WTC11 (cell line): ENCODE measurements around the gene SYCN. TPM values are rescaled to one million over a fixed set of nuclear protein-coding genes. Genes with fewer than 3 reads are reported as not detected.

ENCODE experiments used
- ATAC-seq: fragments of 200-7000 bp; cut with Tn5 transposase; 2 replicates; pipeline ENCODE4 v1.10.0; 2021; ENCODE audit warnings: mild to moderate bottlenecking, moderate library complexity
- CTCF ChIA-PET: fragments of 300-600 bp; sonication (Branson Sonifier 250); formaldehyde crosslinking; loops from one replicate; lab custom pipeline; 2021; ENCODE audit warnings: antibody characterized with exemption; lab: Charles Lee
- POLR2A ChIA-PET: fragments of 350-600 bp; sonication (Branson Sonifier 250); formaldehyde crosslinking; loops from one replicate; lab custom pipeline; 2021; ENCODE audit warnings: antibody characterized with exemption; lab: Charles Lee
- DNase-seq: peaks from one replicate; pipeline ENCODE4 v3.0.0; 2021; ENCODE audit warnings: low spot score
- H3K27ac Mint-ChIP-seq: 2 replicates; pipeline ENCODE4 v1.8.0; 2021; ENCODE audit warnings: mixed read lengths
- H3K27me3 Mint-ChIP-seq: 2 replicates; pipeline ENCODE4 v1.8.0; 2021; ENCODE audit warnings: low read depth, mild to moderate bottlenecking, moderate library complexity, mixed read lengths
- H3K36me3 Mint-ChIP-seq: 2 replicates; pipeline ENCODE4 v1.8.0; 2021; ENCODE audit warnings: mixed read lengths
- H3K4me1 Mint-ChIP-seq: 2 replicates; pipeline ENCODE4 v1.8.0; 2022; ENCODE audit warnings: mixed read lengths
- H3K4me3 Mint-ChIP-seq: 2 replicates; pipeline ENCODE4 v1.8.0; 2021; ENCODE audit warnings: mild to moderate bottlenecking, moderate library complexity, mixed read lengths
- H3K9me3 Mint-ChIP-seq: 2 replicates; pipeline ENCODE4 v1.8.0; 2021; ENCODE audit warnings: mixed read lengths
- AR ChIP-seq: fragments of 250-450 bp; sonication (Bioruptor Pico); IDR thresholded peaks from 2 replicates; pipeline ENCODE4 v1.9.0; 2021; ENCODE audit warnings: mild to moderate bottlenecking
- ARID4B ChIP-seq: sonication (generic); formaldehyde crosslinking; IDR thresholded peaks from 2 replicates; pipeline ENCODE4 v1.8.0; 2023; ENCODE audit warnings: missing genetic modification reagents, mild to moderate bottlenecking, borderline replicate concordance
- CREM ChIP-seq: sonication (generic); formaldehyde crosslinking; IDR thresholded peaks from 2 replicates; pipeline ENCODE4 v1.8.1; 2022; ENCODE audit warnings: mild to moderate bottlenecking, missing genetic modification reagents, moderate library complexity
- CTCF ChIP-seq: fragments of 200-600 bp; IDR thresholded peaks from 2 replicates; pipeline ENCODE4 v1.8.0; 2022; ENCODE audit warnings: antibody characterized with exemption
- ELF4 ChIP-seq: sonication (generic); formaldehyde crosslinking; IDR thresholded peaks from 2 replicates; pipeline ENCODE4 v1.8.1; 2022; ENCODE audit warnings: low read depth, mild to moderate bottlenecking, moderate library complexity, missing genetic modification reagents
- FOXJ3 ChIP-seq: sonication (generic); formaldehyde crosslinking; IDR thresholded peaks from 2 replicates; pipeline ENCODE4 v1.9.0; 2021; ENCODE audit warnings: missing genetic modification reagents, mild to moderate bottlenecking, borderline replicate concordance
- FOXK1 ChIP-seq: sonication (generic); formaldehyde crosslinking; IDR thresholded peaks from 2 replicates; pipeline ENCODE4 v1.8.0; 2022; ENCODE audit warnings: mild to moderate bottlenecking, moderate library complexity, missing genetic modification reagents
- FOXP4 ChIP-seq: sonication (generic); formaldehyde crosslinking; IDR thresholded peaks from 2 replicates; pipeline ENCODE4 v1.8.0; 2022; ENCODE audit warnings: mild to moderate bottlenecking, missing genetic modification reagents
- GTF2I ChIP-seq: fragments of 250-450 bp; sonication (Bioruptor Pico); conservative IDR thresholded peaks from 2 replicates; pipeline ENCODE4 v1.4.0; 2021; ENCODE audit warnings: mild to moderate bottlenecking
- JUN ChIP-seq: sonication (generic); formaldehyde crosslinking; IDR thresholded peaks from 2 replicates; pipeline ENCODE4 v1.8.0; 2023; ENCODE audit warnings: mild to moderate bottlenecking, missing genetic modification reagents
- NR1H2 ChIP-seq: sonication (generic); formaldehyde crosslinking; IDR thresholded peaks from 2 replicates; pipeline ENCODE4 v1.9.0; 2021; ENCODE audit warnings: mild to moderate bottlenecking, moderate library complexity, missing genetic modification reagents
- TEAD4 ChIP-seq: sonication (generic); formaldehyde crosslinking; IDR thresholded peaks from 2 replicates; pipeline ENCODE4 v1.8.0; 2022; ENCODE audit warnings: mild to moderate bottlenecking, missing genetic modification reagents
- USF2 ChIP-seq: sonication (generic); formaldehyde crosslinking; IDR thresholded peaks from 2 replicates; pipeline ENCODE4 v1.8.1; 2023; ENCODE audit warnings: mild to moderate bottlenecking, missing genetic modification reagents, moderate library complexity
- ZBTB43 ChIP-seq: sonication (generic); formaldehyde crosslinking; IDR thresholded peaks from 2 replicates; pipeline ENCODE4 v1.8.1; 2023; ENCODE audit warnings: mild to moderate bottlenecking, missing genetic modification reagents
- ZNF219 ChIP-seq: sonication (generic); formaldehyde crosslinking; IDR thresholded peaks from 2 replicates; pipeline ENCODE4 v1.8.0; 2023; ENCODE audit warnings: missing genetic modification reagents, mild to moderate bottlenecking, borderline replicate concordance
- ZNF317 ChIP-seq: sonication (generic); formaldehyde crosslinking; IDR thresholded peaks from 2 replicates; pipeline ENCODE4 v1.8.1; 2023; ENCODE audit warnings: low read depth, mild to moderate bottlenecking, moderate library complexity, missing genetic modification reagents, borderline replicate concordance
- ZNF416 ChIP-seq: fragments of 250-450 bp; sonication (Bioruptor Pico); IDR thresholded peaks from 2 replicates; pipeline ENCODE4 v1.9.0; 2021; ENCODE audit warnings: mild to moderate bottlenecking, inconsistent platforms
- ZSCAN18 ChIP-seq: fragments of 250-450 bp; sonication (Bioruptor Pico); IDR thresholded peaks from 2 replicates; pipeline ENCODE4 v2.1.2; 2022; ENCODE audit warnings: mild to moderate bottlenecking, moderate library complexity
- total RNA-seq: library from RNA; stranded (reverse); gene quantifications from 3 replicates; pipeline ENCODE4 v1.2.3, GENCODE V29; 2021

Gene SYCN
- total RNA-seq, 1 experiment from 2014 or later: 0.77 TPM

GRCh38 chr19:39170386-39171231 is 33.5 kb downstream of the SYCN start:
- ATAC-seq: no peak
- TF ChIP-seq JUN (CRISPR knock-in tag) (no peak), USF2 (CRISPR knock-in tag) (no peak), ARID4B (CRISPR knock-in tag) (no peak), ELF4 (CRISPR knock-in tag) (no peak), AR (CRISPR knock-in tag) (no peak), ZNF317 (no peak), TEAD4 (CRISPR knock-in tag) (no peak), CREM (CRISPR knock-in tag) (no peak), NR1H2 (CRISPR knock-in tag) (no peak)
- TF ChIP-seq, all 79 proteins: peak for 0
- Mint-ChIP-seq H3K4me3 (no peak overlapping the region), H3K27ac (0 out of 2 replicates have a peak overlapping the region, but pooled peaks have one; percentile 36), H3K27me3 (no peaks in the 10 kb centered on the region), H3K4me1 (peaks cover 17% of the 10 kb centered on the region), H3K9me3 (no peaks in the 10 kb centered on the region), H3K36me3 (no peaks in the 10 kb centered on the region)
- DNase-seq: no peak
- CTCF ChIA-PET: interaction anchor here (0.7 kb wide), 1 partner anchor 25 kb away, joined by 3 read pairs; no protein-coding TSS in a partner anchor
- POLR2A ChIA-PET: no interaction called here

- POLR2A ChIA-PET: no interaction called here
- H3K4me1 Mint-ChIP-seq: peaks cover 17% of the 10 kb centered on the region
- DNase-seq (no peak), ATAC-seq (no peak)
- no peak overlapping the region for H3K4me3 Mint-ChIP-seq
- H3K9me3 Mint-ChIP-seq: no peaks in the 10 kb centered on the region
- peak overlapping the region; percentile 83 for H3K27ac Mint-ChIP-seq
- H3K36me3 Mint-ChIP-seq: no peaks in the 10 kb centered on the region
- no peaks in the 10 kb centered on the region for H3K27me3 Mint-ChIP-seq
- CTCF ChIA-PET: interaction anchor here (0.8 kb wide), 1 partner anchor 239 kb away, joined by 3 read pairs; the partner anchor contains the start of genes MRPS12 and SARS2
- TF ChIP-seq FOXK1 (CRISPR knock-in tag) (no peak), ZBTB43 (CRISPR knock-in tag) (no peak), GTF2I (no peak), ZSCAN18 (CRISPR knock-in tag) (no peak), FOXJ3 (CRISPR knock-in tag) (no peak), ZNF219 (no peak), FOXP4 (CRISPR knock-in tag) (no peak), ZNF416 (CRISPR knock-in tag) (no peak), JUN (CRISPR knock-in tag) (no peak), CTCF (no peak)
These were observed 34.8 kb downstream of the SYCN start for GRCh38 chr19:39169143-39169810.
